Activated T-cell treated with anti-CD3 and anti-CD28 coated beads, Interleukin-2, amount 50 U/mL, for 24 hours (primary cell): ENCODE data around the gene ASB17.

Experiments
- DNase-seq: peaks from one replicate; pipeline ENCODE4 v3.0.0-alpha.2; 2020
- H3K27ac Mint-ChIP-seq: 2 replicates; pipeline ENCODE4 v1.8.0; 2020; ENCODE audit warnings: mild to moderate bottlenecking, mixed read lengths
- H3K27me3 Mint-ChIP-seq: 2 replicates; pipeline ENCODE4 v1.8.0; 2020; ENCODE audit warnings: mixed read lengths
- H3K36me3 Mint-ChIP-seq: 2 replicates; pipeline ENCODE4 v1.8.0; 2020; ENCODE audit warnings: low read depth, mixed read lengths
- H3K4me1 Mint-ChIP-seq: 2 replicates; pipeline ENCODE4 v1.8.0; 2020; ENCODE audit warnings: low read depth, mixed read lengths
- H3K4me3 Mint-ChIP-seq: 2 replicates; pipeline ENCODE4 v1.8.0; 2020; ENCODE audit warnings: mild to moderate bottlenecking, moderate library complexity, mixed read lengths
- H3K9me3 Mint-ChIP-seq: 2 replicates; pipeline ENCODE4 v1.8.0; 2020; ENCODE audit warnings: mixed read lengths

Gene ASB17

GRCh38 chr1:75908717-75909152 lies 23.5 kb downstream of the ASB17 start:
- no peaks in the 10 kb centered on the region for H3K4me1 Mint-ChIP-seq
- H3K9me3 Mint-ChIP-seq, result peaks cover 19% of the 10 kb centered on the region
- H3K27ac Mint-ChIP-seq, result no peak overlapping the region
- H3K36me3 Mint-ChIP-seq, result no peaks in the 10 kb centered on the region
- no peak for DNase-seq
- no peaks in the 10 kb centered on the region for H3K27me3 Mint-ChIP-seq
- no peak overlapping the region for H3K4me3 Mint-ChIP-seq

- no peak overlapping the region for H3K4me3 Mint-ChIP-seq
These were observed 30.8 kb downstream of the ASB17 start for GRCh38 chr1:75901371-75901770.

GRCh38 chr1:75884437-75884836 lies 47.8 kb downstream of the ASB17 start:
- Mint-ChIP-seq H3K9me3 (no peaks in the 10 kb centered on the region), H3K27me3 (no peaks in the 10 kb centered on the region), H3K4me1 (no peaks in the 10 kb centered on the region), H3K4me3 (no peak overlapping the region), H3K36me3 (no peaks in the 10 kb centered on the region), H3K27ac (no peak overlapping the region)
- no peak for DNase-seq

More at GRCh38 chr1:75901371-75901770, 30.8 kb downstream of the ASB17 start:
- H3K36me3 Mint-ChIP-seq, result no peaks in the 10 kb centered on the region
- no peak for DNase-seq
- H3K4me1 Mint-ChIP-seq, result no peaks in the 10 kb centered on the region
- no peaks in the 10 kb centered on the region for H3K27me3 Mint-ChIP-seq
- H3K9me3 Mint-ChIP-seq, result no peaks in the 10 kb centered on the region
- H3K27ac Mint-ChIP-seq, result no peak overlapping the region

GRCh38 chr1:75879985-75880384 lies 52.2 kb downstream of the ASB17 start:
- Mint-ChIP-seq H3K4me1 (no peaks in the 10 kb centered on the region), H3K36me3 (no peaks in the 10 kb centered on the region), H3K27me3 (no peaks in the 10 kb centered on the region), H3K4me3 (no peak overlapping the region), H3K9me3 (no peaks in the 10 kb centered on the region), H3K27ac (no peak overlapping the region)
- DNase-seq, result no peak

- Mint-ChIP-seq H3K4me1 (no peaks in the 10 kb centered on the region), H3K9me3 (no peaks in the 10 kb centered on the region), H3K36me3 (no peaks in the 10 kb centered on the region), H3K4me3 (no peak overlapping the region), H3K27me3 (peaks cover 3% of the 10 kb centered on the region), H3K27ac (no peak overlapping the region)
- DNase-seq, result no peak
These were observed 61.3 kb downstream of the ASB17 start for GRCh38 chr1:75870951-75871350.
